GDM1 (cell line): Measurements from ENCODE around the gene KDM1A.

Source experiments
- DNase-seq: peaks from one replicate; lab custom pipeline; 2025; lab: John Stamatoyannopoulos, UW

The KDM1A gene

GRCh38 chr1:23110391-23110790 lies 91.1 kb downstream of the KDM1A start:
- DNase-seq: no peak

- DNase-seq: no peak
Measured at GRCh38 chr1:23111600-23112535, 92.6 kb downstream of the KDM1A start.

DNA sequence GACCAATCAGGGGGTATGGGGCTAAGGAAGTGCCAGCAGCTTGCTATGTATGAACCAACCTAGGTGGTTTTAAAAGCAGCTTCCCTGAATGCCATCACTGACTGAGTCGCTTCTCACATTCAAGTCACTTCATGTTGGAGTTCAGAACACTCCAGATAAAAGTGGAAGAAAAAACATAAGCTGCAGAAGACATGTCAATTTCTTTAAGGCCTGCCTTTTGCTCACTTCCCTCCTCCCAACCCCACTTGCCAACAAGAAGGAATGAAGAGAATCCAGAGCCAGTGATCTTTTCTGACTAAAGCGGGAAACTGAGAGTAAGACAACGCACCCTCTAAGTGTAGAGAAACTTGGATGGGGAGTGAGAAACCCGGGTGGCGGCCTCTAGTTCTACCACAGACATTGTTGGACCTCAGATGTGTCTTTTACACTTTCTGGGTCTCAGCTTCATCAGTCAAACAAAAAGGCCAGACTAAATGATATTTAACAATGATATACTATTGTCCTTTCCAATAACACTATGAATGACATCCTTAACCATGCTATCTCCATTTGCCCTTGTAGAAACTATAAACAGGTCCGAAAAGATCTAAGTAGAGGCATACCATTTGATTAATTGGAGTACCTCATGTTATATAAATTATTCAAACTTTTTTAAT lies 95.3 kb downstream of the KDM1A start:
- DNase-seq: no peak

DNA sequence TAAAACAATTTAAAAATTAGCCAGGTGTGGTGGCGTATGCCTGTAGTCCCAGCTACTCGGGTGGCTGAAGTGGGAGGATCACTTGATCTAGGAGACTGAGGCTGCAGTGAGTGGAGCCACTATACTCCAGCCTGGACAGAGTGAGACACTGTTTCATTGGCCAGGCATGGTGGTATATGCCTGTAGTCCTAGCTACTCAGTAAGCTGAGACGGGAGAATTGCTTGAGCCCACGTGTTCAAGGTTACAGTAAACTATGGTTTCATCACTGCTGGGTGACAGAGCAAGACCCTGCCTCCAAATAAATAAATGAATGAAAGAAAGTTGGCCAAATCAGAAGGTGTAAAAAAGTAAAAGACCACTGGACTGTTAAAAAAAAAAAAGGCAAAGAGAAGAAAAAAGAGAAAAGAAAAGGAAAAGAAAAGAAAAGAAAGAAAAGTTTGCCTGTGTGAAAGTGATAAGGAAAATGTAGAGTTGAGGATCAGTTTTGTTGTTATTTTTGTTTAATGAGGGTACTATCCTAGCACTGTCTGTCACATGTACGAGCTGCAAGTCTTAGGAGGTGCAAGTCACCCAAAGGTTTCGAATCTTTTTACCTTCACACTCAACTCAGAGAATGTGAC lies 97.1 kb downstream of the KDM1A start:
- no peak for DNase-seq

DNA sequence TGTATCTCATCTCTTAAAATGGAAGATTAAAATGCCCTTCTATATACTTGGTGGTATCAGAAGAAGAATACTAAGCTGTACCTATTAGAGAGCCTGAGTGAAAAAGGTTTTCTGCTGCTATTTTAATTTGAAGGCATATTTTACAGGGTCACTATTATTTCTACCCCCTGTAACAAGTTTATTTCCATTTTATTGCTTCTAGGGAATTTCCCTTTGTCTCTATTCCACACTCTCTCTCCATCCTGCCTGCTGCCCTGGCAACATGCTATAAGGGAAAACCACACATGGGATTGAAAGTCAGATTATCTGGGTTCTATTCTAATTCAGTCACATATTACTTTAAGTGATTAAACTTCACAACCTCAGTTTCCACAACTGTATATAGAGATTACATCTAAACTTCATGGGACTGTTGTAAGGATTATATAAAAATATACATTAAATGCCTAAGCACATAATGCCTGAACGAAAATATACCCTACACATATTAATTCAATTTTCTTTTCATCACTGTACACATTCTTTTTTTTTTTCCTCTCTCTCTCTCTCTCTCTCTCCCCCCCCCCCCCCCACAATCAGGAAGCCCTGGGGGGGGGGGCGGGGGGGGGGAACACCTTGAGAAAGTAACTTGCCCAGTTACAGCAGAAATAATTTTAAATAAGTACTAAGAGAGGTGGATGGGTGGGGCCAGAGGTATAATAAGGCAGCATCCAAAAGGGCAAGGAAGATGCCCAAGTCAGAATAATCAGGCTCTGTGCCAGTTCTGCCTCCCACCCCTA lies 97.8 kb downstream of the KDM1A start:
- no peak for DNase-seq

- DNase-seq: no peak
Measured at GRCh38 chr1:23118407-23118806, 99.1 kb downstream of the KDM1A start.

DNA sequence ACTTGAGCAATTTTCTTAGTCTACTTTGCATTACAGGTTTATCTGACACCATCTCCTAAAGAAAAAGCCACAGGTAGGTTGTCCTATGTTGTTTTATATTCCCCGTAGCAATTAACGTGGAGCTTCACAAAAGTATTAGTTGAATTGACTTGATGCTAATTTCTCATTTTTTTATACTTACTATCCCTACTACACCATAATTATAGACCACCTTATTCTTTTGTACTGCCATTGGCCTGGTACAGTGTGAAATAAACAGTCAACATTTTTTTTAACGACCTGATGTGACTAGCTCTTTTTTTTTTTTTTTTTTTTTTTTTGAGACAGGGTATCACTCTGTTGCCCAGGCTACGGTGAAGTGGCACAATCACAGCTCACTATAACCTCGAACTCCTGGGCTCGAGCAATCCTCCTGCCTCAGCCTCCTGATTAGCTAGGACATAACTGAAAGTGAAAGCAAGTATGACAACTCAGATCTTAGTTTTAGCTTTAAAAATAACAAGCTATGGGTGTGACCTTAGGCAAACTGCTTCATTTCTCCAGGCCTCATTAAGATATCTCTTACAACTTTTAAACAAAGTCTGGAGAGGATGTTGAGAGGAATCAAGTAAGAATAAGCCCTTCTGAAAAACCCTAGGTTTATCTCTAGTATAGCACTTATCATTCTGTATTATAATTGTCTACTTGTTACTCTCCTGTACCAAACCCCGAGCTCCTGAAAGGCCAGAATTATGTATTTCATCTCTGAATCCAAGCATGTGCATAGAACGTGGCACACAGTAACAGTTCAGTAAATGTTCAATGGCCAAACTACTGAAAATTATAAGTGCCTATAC lies 99.9 kb downstream of the KDM1A start:
- no peak for DNase-seq

- DNase-seq: no peak
Measured at GRCh38 chr1:23120383-23120782, 101.1 kb downstream of the KDM1A start.

DNA sequence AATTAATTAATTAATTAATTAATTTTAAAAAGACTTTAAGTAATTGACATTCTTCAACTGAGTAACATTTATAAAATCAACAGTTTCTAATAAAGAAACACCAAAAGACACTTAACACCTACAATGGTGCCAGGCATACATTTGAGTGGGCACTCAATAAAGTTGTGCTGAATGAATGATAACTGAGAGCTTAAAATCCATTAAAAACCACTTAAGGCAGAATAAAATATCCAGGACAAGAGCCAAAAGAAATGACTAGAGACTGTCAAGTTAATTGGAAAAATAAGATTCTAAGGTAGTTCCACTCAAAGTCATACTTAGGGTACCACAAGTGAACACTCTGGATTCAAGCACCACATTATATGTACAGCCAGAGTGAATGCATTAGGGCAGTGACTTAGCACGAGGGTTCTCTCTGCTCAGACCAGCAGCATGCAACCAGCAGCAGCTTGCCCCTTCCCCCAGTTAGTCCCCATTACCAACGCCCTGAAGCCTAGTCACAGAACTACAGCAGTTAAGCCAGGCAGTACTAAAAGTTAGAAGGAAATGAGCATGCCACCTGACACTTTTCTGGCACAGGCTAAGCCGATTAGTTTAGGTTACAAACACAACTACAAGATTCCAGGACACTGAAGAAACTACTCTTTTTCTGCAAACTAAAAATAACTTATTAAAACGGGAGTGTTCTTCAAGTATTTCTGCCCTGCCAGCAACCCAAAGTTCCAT lies 102.9 kb downstream of the KDM1A start:
- DNase-seq: no peak

- DNase-seq: no peak
Measured at GRCh38 chr1:23122796-23123195, 103.5 kb downstream of the KDM1A start.

GRCh38 chr1:23123528-23123927 lies 104.3 kb downstream of the KDM1A start:
- DNase-seq: no peak

DNA sequence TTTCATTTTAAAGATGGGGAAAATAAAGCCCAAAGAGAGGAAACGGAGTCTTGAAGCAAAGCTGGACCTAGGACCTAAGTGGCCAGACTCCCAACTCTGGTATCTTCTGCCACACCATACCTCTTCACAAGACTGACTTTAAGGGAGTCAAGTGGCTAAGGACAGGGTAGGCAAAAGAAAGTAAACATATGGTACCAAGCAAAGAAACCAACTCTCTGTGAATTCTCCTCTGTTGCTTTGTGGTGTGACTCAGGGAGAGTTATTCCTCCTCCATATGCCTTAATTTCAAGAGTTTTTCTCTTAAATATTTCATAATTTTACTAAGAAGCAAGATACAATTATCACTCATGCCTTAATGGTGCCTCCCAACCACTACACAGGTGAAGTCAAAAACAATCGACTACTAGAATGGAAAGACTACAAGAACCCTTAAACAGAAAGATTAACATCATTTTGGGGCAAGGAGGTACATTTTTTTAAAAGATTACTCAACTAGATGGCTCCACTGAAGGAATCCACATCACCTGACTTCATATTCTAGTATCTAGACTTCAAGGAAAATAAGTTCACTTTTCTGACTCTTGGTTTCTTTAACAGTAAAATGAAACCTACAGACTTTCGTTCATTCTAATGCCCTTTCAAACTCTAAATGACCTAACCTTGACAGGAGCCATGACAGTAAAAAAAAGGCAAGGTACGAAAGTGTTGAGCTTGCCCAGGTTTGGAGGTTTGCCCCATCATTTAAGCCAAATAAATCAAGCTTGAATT lies 105.2 kb downstream of the KDM1A start:
- no peak for DNase-seq

DNA sequence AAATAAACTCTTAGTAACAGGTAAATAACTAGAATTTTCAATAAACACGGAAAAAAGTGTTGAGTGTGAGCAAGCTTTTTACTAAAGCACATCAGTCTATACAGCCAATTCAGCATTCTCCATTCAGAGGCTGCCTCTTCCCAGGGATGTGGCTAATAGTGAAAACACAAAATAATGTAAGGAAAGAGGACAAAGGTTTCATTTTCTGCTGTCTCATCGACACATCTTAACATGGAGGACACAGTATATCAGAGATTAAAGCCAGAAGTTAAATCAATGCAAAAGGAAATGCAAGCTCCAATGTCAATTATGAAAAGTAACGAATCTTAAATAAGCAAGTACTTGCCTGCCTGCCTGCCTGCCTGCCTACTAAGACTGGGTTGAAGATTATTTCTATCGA lies 106.2 kb downstream of the KDM1A start:
- DNase-seq: no peak

DNA sequence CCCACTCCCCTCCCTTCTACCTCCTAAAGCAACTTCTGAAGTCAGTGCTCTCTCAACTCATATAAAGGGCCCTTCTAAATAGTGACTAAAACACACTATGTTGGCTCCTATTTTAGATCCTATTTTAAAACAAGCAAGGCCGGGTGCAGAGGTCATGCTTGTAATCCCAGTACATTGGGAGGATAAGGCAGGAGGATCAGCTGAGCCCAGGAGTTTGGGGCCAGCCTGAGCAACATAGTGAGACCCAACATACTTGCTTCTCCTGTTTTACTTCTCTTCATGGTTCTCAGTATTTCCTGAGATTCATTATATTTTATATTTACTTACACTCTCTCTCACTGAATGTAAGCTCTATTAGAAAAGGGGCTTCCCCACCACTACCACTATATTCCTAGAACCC lies 106.9 kb downstream of the KDM1A start:
- DNase-seq: no peak

DNA sequence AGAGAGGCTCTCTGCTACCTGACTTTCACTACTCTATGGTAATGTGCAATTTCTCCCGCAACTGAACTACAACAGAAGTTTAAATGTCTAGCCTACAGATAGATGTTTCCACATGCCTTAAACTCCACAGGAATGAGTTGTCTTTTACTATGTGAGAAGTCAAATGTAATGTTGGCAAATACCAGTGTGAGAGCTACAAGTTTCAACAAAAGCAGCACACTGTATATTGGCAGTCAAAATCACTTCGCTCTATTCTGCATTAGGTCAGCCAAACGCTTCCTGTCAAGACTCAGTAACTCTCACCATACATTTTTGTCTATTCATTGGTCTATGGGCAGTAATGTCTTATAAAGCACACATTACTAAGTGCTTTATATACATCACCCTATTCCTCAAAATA lies 107.5 kb downstream of the KDM1A start:
- no peak for DNase-seq

DNA sequence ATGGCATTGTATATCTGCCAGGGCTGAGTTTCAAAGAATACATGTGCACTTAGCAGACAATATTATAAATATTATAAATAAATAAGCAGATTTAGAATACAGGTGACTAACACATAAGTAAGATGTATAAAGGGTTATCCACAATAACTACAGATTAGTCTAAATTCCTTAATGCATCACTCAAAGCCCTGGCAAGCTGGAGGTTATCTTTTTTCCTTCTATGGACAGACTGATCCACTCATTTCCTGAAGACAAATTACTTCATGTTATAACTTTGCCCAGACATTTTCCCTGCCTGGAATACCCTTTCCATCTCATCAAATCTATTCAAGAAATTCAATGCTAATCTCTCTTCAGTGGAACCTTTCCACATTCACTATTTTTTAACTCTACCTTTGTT lies 110.6 kb downstream of the KDM1A start:
- no peak for DNase-seq

- DNase-seq: no peak
Measured at GRCh38 chr1:23132033-23132432, 112.8 kb downstream of the KDM1A start.
